ENCODE results near the gene KIF26B.

DNA sequence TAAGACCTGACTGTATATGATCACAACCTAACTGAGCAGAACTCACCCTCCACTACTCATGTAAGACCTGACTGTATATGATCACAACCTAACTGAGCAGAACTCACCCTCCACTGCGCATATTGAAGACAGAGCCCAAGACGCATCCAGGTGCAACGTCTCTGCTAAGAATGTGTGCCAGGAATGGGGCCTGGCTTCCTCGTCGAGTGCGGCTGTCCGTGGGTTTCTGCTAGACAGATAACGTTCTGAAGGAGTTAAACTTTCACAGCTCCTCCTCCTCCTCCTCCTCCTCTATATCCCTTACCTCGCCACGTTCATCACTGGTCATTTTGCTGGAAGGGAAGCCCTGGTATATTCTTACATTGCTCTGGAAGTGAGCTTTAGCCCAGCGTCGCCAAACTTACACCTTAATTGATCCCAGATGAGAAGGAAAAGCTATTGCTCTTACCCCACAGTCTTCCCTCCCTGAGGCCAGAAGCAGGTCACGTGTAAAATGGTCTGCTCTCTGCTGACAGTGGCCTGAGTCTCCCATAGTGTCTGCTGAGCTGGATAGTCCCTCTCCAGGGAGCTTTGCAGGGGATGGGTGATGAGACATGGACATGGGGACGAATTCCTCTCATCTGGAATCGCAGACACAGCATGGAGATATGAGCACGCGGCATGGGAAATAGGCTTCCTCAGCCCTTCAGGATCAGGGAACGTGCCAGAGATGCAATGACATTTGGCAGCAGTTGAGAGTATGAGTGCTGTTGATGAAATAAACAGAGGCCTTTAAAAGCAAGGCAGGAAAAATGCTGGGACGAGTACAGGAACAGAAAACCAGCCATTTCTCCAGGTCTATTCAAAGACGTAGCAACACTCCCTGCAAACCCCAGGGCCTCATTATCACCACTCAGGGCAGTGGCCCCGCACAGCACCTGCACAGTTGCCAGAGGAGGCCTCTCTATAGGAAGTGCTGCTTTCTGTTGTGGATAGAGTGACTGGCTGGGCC lies 528.1 kb downstream of the KIF26B start:
- TF ChIP-seq, protein P1, sequence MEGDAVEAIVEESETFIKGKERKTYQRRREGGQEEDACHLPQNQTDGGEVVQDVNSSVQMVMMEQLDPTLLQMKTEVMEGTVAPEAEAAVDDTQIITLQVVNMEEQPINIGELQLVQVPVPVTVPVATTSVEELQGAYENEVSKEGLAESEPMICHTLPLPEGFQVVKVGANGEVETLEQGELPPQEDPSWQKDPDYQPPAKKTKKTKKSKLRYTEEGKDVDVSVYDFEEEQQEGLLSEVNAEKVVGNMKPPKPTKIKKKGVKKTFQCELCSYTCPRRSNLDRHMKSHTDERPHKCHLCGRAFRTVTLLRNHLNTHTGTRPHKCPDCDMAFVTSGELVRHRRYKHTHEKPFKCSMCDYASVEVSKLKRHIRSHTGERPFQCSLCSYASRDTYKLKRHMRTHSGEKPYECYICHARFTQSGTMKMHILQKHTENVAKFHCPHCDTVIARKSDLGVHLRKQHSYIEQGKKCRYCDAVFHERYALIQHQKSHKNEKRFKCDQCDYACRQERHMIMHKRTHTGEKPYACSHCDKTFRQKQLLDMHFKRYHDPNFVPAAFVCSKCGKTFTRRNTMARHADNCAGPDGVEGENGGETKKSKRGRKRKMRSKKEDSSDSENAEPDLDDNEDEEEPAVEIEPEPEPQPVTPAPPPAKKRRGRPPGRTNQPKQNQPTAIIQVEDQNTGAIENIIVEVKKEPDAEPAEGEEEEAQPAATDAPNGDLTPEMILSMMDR (IDR thresholded peaks at IDR 0.05) = no peak
- TF ChIP-seq POLR2A (IDR thresholded peaks at IDR 0.05) = no peak
